A673 (cell line): ENCODE results near the gene STARD10. TPM values are rescaled to one million over a fixed set of nuclear protein-coding genes. Genes with fewer than 3 reads are reported as not detected.
A peak's percentile ranks its signal among the peaks of the same experiment; 100 is the strongest.

ENCODE experiments used
- BruUV-seq: library from RNA; stranded (reverse); fragments of 400-500 nt; replicated peaks from 2 replicates; lab custom pipeline; 2021; lab: Mats Ljungman, UMichigan
- CTCF ChIA-PET: fragments of 300-600 bp; sonication (Branson Sonifier 250); formaldehyde crosslinking; loops from one replicate; lab custom pipeline; 2022; ENCODE audit warnings: antibody characterized with exemption; lab: Charles Lee
- POLR2A ChIA-PET: fragments of 300-600 bp; sonication (Branson Sonifier 250); formaldehyde crosslinking; loops from one replicate; lab custom pipeline; 2022; ENCODE audit warnings: antibody characterized with exemption; ENCODE audit not compliant: low non-redundant PET; lab: Charles Lee
- DNase-seq: peaks from one replicate; pipeline ENCODE4 v3.0.0-alpha.2; 2015; ENCODE audit warnings: low spot score
- H3K27ac ChIP-seq: fragments of 200-600 bp; sonication (generic); 2 replicates; pipeline ENCODE4 v1.5.1; 2016; ENCODE audit warnings: mixed run types, low read depth, mild to moderate bottlenecking, mixed read lengths, antibody characterized with exemption, low read length; ENCODE audit not compliant: poor library complexity, severe bottlenecking
- H3K27me3 ChIP-seq: fragments of 200-600 bp; sonication (generic); replicated peaks from 2 replicates; pipeline ENCODE4 v1.6.1; 2017; ENCODE audit warnings: mixed run types, low read depth, mild to moderate bottlenecking, mixed read lengths, antibody characterized with exemption, low read length; ENCODE audit not compliant: insufficient read depth, poor library complexity
- H3K36me3 ChIP-seq: fragments of 200-600 bp; sonication (generic); 2 replicates; pipeline ENCODE4 v1.6.1; 2016; ENCODE audit warnings: mixed run types, mild to moderate bottlenecking, mixed read lengths, antibody characterized with exemption, low read length; ENCODE audit not compliant: insufficient read depth, poor library complexity, severe bottlenecking
- H3K4me1 ChIP-seq: fragments of 200-600 bp; sonication (generic); 2 replicates; pipeline ENCODE4 v1.6.1; 2017; ENCODE audit warnings: mixed run types, mild to moderate bottlenecking, mixed read lengths, antibody characterized with exemption, low read length; ENCODE audit not compliant: insufficient read depth, poor library complexity, severe bottlenecking
- H3K4me3 ChIP-seq: fragments of 200-600 bp; sonication (generic); 2 replicates; pipeline ENCODE4 v1.5.1; 2016; ENCODE audit warnings: low read depth, mixed run types, mild to moderate bottlenecking, mixed read lengths, low read length; ENCODE audit not compliant: poor library complexity, severe bottlenecking
- H3K9me3 ChIP-seq: fragments of 200-600 bp; sonication (generic); 2 replicates; pipeline ENCODE4 v1.6.1; 2016; ENCODE audit warnings: mixed run types, low read depth, mild to moderate bottlenecking, mixed read lengths, antibody characterized with exemption, low read length; ENCODE audit not compliant: poor library complexity, severe bottlenecking
- EZH2 ChIP-seq: fragments of 200-600 bp; sonication (generic); IDR thresholded peaks from 2 replicates; pipeline ENCODE4 v1.6.1; 2017; ENCODE audit warnings: borderline replicate concordance, low read depth, mild to moderate bottlenecking, mixed read lengths, antibody characterized with exemption, low read length; ENCODE audit not compliant: poor library complexity, severe bottlenecking
- intact Hi-C: fragments of 100-400 bp; cut with micrococcal nuclease; formaldehyde crosslinking; loops from one replicate; pipeline ENCODE4 v1.10.0; 2022; ENCODE audit not compliant: unreplicated experiment
- total RNA-seq: library from RNA; stranded (reverse); gene quantifications from 2 replicates; pipeline ENCODE4 v1.2.3, GENCODE V29; 2021
- TF ChIP-seq, protein P1 (sequence below): fragments of 300-800, 200-600 bp; sonication (generic); conservative IDR thresholded peaks from 2 replicates; pipeline ENCODE4 v1.5.1; 2017; ENCODE audit warnings: low read depth, mild to moderate bottlenecking, antibody characterized with exemption, low read length, moderate library complexity, mixed read lengths

Gene STARD10
- total RNA-seq, 1 experiment from 2014 or later, result 16.9 TPM

DNA sequence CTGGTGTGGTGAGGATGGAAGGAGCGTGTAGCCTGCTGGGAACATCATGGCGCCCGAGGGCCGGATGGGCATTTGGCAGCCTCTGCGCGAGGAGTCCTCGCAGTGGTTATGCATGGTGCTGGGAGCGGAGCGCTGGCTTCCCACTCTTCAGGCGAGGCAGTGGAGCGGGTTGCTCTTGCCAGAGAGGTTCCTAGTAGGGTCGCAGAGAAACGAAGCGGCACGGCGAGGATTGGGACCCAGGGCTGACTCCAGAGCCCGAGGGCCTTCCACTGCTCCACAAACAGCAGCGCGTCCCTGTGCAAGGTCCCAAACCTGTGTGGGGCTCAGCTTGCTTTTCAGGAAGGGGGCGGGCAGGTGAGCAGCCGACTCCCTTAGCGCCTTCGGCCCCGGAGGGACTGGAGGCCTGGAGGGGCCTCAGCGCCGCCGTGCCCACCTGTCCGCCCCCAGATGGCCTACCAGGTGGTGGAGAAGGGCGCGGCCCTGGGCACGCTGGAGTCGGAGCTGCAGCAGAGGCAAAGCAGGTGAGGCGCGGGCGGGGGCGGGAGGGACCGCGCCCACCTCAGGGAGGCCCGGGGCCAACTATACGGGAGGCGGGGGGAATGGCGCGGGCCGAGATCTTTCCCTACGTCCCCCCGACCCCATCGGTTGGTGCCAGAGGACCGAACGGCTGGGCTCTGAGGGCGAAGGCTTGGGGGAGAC, 27.5 kb upstream of the STARD10 start:
- Histone ChIP-seq H3K4me1 (peaks cover 8% of the 10 kb centered on the region), H3K9me3 (no peaks in the 10 kb centered on the region), H3K4me3 (peak overlapping the region; percentile 48), H3K27me3 (no peaks in the 10 kb centered on the region), H3K36me3 (no peaks in the 10 kb centered on the region), H3K27ac (peak overlapping the region; percentile 71)
- BruUV-seq, result no TSS peak
- TF ChIP-seq EZH2, result no peak
- TF ChIP-seq, protein P1, sequence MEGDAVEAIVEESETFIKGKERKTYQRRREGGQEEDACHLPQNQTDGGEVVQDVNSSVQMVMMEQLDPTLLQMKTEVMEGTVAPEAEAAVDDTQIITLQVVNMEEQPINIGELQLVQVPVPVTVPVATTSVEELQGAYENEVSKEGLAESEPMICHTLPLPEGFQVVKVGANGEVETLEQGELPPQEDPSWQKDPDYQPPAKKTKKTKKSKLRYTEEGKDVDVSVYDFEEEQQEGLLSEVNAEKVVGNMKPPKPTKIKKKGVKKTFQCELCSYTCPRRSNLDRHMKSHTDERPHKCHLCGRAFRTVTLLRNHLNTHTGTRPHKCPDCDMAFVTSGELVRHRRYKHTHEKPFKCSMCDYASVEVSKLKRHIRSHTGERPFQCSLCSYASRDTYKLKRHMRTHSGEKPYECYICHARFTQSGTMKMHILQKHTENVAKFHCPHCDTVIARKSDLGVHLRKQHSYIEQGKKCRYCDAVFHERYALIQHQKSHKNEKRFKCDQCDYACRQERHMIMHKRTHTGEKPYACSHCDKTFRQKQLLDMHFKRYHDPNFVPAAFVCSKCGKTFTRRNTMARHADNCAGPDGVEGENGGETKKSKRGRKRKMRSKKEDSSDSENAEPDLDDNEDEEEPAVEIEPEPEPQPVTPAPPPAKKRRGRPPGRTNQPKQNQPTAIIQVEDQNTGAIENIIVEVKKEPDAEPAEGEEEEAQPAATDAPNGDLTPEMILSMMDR, result no peak
- ChIA-PET POLR2A (no interaction called here), CTCF (interaction anchor here (0.6 kb wide), 1 partner anchor 99 kb away, joined by 3 read pairs; no protein-coding TSS in a partner anchor)
- intact Hi-C loops, result no loop called here
- DNase-seq, result no peak

DNA sequence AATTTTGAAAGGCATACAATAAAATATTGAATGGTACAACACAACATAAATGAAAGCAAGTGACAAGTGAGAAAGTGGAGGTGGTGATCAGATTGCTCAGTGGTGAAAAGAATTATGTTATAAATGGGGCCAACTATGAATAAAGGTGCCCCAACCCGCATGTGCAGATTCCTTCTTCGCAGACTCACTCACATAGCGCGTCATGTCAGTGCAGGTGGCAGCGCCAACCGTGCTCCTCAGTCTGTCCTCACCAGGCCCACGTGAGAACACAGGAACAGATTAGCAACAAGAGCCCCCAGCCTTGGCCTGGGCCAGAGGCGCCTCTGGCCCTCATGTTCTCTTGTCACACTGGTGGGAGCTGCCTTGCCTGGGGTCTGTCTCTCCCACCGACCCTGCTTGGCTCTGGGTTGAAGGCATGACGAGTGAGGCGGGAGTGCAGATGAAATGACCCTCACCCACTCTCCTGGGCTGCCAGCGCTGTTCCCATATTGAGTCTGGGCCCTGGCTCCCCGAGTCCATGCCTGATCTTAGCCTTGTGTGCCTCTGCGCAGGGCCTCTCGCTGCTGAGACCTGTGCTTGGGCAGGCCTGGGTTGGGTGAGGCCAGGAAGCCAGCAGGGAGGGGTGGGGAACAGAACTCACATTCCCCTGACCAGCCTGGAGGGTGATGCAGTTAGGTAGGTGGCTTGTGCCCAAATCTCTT, 26.7 kb upstream of the STARD10 start:
- no peak overlapping the region for H3K4me3 ChIP-seq
- peaks cover 8% of the 10 kb centered on the region for H3K4me1 ChIP-seq
- BruUV-seq, result no TSS peak
- POLR2A ChIA-PET, result no interaction called here
- no peaks in the 10 kb centered on the region for H3K9me3 ChIP-seq
- no peaks in the 10 kb centered on the region for H3K36me3 ChIP-seq
- intact Hi-C loops, result no loop called here
- no peak overlapping the region for H3K27ac ChIP-seq
- TF ChIP-seq EZH2, result no peak
- TF ChIP-seq, protein P1, result no peak
- DNase-seq, result no peak
- no peaks in the 10 kb centered on the region for H3K27me3 ChIP-seq
- CTCF ChIA-PET, result interaction anchor here (0.6 kb wide), 1 partner anchor 99 kb away, joined by 3 read pairs; no protein-coding TSS in a partner anchor

DNA sequence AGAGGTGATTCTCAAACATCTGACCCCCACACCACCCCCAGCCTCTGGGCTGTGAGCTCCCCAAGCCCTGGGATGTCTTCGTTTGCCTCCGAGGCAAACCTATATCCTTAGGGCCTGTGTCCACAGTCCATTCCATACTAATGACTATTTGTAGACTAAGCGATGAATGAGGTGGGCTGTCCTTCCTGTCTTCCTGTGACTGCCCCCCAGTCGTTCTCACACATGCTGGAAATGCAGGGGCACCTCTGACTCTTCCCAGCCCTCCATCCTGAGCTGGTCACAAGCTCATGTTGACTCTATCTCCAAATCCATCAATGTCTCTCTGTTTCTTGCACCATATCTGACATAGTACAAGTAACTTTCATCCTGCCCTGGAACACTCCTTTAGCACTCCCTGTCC, 25.1 kb upstream of the STARD10 start:
- H3K27ac ChIP-seq, result no peak overlapping the region
- no peaks in the 10 kb centered on the region for H3K9me3 ChIP-seq
- TF ChIP-seq EZH2, result no peak
- TF ChIP-seq, protein P1, result no peak
- ChIA-PET CTCF (interaction anchor here (0.9 kb wide), 1 partner anchor 25 kb away, joined by 3 read pairs; the partner anchor contains the start of gene STARD10), POLR2A (no interaction called here)
- peaks cover 8% of the 10 kb centered on the region for H3K4me1 ChIP-seq
- intact Hi-C loops, result no loop called here
- DNase-seq, result no peak
- H3K36me3 ChIP-seq, result no peaks in the 10 kb centered on the region
- no TSS peak for BruUV-seq
- no peaks in the 10 kb centered on the region for H3K27me3 ChIP-seq
- H3K4me3 ChIP-seq, result no peak overlapping the region
